HG02840 (cell line): ENCODE measurements around the gene EEF1E1.
A peak's percentile ranks its signal among the peaks of the same experiment; 100 is the strongest.

ENCODE experiments used
- ATAC-seq: cut with Tn5 transposase; IDR thresholded peaks from one replicate; pipeline ENCODE4 v1.9.1; 2021; ENCODE audit warnings: mild to moderate bottlenecking, moderate library complexity, moderate number of reproducible peaks; ENCODE audit not compliant: unreplicated experiment, low FRiP score

Gene EEF1E1

DNA sequence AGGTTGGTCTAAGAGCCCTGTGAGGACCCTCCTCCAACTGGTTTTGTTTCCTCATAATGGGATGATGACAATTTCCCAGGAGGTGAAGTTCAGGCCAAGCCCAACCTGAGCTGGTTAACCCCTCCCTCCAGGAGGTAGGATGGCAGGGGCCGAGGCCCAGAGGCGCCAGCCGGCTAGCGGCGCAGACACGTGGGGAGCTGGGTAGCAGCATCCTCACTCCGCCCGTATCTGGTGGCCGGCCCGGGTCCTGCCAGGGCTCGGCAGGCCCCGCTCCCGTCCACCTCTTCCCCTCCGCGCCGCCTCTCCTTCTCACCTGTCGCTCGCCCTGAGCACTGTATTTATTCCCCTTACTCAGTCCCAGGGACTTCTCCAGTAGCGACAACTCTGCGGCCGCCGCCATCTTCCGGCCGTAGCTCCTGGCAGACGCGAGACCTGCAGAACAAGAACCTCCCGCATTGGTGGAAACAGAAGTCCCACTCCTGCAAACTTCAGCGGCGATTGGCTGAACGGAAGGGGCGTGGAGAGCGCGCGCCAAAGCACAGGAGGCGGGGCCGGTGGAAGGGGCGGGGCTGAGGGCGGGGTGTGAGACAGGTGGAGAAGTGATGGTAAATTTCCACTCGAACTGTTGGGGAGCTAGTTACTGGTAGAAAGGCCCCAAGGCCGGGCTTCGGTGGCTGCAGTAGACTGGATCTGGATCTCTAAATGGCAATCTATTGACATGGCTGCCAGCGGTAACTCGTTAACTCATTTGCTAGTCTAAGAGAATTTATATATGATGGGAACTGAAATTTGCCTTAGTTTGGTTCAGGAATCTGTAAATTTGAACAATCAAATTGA, at the start of gene EEF1E1:
Gene EEF1E1 (minus strand): TSS at position 427 of the 837 bp plus-strand sequence. CDS start 27 bp downstream, at position 400.
- ATAC-seq, result peak; percentile 100

DNA sequence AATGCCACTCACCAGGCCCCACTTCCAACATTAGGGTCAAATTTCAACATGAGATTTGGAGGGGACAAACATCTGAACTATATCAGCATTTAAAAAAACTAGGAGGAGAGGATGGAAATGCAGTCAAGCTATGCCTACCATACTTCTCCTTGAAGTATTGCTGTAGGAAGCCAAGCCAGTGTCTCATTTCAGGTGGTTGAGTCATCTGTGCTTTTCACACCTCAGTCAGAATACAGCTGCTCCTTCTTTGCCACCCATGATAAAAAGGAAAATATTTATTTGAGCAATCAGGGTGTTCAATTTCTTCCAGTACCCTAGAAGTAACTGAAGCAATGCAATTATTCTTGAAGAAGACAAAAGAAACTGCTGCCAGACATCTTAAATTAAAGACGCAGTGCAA, 47.0 kb upstream of the EEF1E1 start:
- ATAC-seq, result no peak

DNA sequence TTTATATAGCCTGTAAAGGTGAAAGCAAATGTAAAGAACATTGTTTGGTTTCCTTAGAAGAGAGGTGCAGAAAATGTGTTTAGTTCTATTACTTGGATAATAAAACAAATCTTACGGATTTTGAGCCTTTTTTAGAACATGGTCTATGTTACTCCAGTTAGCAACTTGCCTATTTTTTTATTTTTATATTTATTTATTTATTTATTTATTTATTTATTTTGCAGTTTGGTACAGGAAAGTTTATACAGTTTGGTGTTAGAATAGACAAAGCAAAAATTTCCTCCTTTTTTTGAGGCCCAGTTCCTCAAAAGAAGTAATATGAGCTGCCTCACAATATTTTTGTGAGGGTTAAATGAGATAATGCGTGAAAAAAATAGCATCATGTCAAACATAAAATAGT, 41.6 kb upstream of the EEF1E1 start:
- ATAC-seq, result no peak

DNA sequence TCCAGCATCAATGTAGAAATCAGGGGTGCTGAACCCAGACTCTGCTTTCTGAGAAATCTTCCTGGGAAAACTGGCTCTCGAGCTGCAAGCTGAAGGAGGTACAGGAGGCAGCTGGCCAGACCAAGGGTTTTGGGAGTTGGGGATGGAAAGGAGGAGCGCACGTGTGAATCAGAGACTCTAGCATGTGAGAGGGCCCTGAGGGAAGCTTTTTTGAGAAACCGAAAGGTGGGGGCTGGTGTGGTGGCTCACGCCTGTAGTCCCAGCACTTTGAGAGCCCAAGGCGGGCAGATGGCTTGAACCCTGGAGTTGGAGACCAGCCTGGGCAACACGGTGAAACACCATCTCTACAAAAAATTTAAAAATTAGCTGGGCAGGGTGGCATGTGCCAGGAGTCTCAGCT, 37.1 kb upstream of the EEF1E1 start:
- no peak for ATAC-seq

DNA sequence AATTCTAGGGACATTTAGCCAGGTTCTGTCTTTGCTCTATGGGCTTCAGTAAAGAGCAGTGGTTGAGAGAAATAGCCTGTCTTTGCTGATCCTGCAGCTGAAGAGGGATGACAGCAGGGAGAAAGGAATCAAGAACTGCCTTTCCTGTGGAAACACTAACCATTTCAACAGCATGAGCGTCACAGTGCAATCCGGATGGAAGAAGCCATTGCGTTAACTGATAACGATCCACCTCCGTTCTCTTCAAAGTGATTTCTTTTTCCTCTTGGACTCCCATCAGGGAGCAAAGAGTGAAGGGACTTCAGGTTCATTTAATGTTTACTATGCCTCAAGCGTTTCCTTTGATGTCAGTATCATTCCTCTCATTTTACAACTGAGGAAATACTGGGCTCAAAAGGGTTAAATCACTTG, 35.2 kb upstream of the EEF1E1 start:
- ATAC-seq, result no peak

DNA sequence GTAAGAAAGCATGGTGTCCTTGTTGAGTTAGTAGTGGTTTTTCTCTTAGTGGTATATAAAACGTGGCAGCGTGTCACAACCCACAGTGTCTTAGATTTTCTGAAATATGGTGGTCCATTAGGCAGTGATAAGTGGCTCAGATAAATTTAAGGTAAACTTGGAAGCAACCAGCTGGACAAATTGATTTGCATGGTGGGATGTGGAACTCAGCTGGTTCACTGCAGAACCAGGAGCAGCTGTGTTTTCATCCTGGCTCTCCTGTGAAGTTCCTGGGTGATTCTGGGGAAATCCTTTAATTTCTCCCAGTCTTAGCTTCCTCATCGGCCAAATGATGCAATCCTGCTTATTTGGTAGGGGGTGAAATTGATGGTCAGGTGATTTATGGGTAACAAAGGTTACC, 32.9 kb upstream of the EEF1E1 start:
- ATAC-seq, result no peak

DNA sequence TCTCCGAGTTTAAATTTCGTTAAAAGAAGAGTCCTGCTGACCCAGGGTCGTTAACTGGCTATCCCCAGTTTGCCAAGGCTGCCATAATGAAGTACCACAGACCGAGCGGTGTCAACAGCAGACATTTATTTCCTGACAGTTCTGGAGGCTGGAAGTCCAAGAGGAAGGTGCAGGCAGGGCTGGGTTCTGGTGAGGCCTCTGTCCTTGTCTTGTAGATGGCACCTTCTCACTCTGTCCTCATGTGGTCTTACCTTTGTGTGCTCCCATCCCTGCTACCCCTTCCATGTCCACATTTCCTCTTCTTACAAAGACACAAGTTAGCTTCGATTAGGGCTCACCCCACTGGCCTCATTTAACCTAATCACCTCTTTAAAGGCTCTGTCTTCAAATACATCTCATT, 29.8 kb upstream of the EEF1E1 start:
- no peak for ATAC-seq

DNA sequence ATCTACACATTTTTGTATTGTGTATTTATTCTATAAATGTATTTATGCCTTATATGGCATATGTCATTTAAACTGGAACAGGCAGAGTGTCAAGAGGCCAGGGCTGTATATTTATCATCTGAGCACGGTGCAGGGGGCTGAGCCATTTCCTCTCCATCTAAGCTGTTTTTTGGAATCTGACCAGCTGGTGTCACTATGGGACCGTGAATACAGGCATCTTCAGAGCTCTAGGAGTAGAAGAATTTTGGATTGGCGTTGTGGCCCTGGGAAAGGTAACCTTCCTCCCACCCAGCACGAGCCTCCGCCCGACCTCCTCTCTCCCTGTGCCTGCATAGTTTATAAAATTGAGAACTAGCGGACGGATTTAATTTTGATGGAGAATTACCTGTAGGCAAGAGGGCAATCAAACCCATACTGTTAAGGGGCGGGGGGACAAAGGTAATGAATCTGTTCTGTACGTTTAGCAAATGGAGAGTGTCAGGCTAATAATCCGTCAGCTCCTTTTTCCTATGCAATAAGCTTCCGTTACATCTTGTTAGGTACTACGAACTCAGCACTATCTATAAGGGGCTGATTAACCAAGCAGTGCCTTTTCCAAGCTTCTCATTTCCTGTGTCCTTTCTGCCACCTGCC, 29.0 kb upstream of the EEF1E1 start:
- no peak for ATAC-seq

DNA sequence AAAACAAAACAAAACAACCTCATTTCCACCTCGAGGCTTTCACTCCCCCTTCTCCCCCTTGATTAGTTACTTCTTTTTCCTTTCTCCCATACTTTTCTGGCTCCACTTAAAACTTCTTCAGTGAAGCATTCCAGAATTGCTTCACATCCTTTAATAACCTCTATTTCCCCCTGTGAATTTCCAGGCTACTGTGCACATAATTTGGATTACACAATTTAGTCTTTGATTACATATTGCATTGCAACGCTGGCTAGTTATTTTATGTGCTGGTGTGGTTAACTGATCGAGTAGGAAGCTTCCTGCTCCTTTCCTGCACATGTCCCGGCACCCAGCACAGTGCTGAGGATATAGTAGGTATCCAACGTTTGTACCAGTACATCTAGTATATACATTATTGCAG, 28.1 kb upstream of the EEF1E1 start:
- no peak for ATAC-seq

DNA sequence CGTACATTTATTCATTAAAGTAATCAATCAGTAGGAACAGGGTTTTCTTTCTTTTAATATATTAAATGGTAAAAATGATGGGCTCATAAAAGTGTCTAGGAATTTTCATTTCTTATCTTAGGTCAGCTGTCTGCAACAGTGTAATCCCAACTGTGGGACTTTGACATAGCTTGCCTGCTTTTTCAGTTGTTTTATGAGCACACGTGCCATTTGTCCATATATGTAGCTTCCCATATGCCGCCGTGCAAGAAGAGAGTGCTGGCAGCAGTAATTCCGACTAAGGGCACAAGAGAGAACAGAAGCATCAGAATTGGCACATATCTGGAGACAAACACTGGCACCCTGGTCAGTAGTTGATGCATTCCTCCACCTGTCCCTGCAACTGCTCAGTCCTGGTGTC, 20.9 kb upstream of the EEF1E1 start:
- ATAC-seq, result no peak

DNA sequence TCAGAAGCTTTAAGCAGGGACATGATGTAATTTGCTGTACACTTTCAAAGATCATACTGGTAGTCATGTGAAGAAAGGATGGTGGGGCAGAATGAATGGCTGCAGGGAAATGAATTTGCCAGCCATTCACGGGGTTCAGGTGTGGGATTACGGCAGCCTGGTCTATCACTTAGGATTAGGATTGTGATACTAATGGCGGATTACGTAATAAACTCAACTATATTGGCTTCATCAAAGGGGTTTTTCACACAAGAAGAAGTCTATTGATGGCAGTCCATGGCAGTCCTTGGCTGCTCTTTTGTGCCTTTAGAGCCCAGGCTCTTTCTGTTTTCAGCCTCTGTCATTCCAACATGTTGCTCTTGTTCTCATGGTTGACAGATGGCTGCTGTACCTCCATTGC, 12.6 kb upstream of the EEF1E1 start:
- ATAC-seq, result no peak

DNA sequence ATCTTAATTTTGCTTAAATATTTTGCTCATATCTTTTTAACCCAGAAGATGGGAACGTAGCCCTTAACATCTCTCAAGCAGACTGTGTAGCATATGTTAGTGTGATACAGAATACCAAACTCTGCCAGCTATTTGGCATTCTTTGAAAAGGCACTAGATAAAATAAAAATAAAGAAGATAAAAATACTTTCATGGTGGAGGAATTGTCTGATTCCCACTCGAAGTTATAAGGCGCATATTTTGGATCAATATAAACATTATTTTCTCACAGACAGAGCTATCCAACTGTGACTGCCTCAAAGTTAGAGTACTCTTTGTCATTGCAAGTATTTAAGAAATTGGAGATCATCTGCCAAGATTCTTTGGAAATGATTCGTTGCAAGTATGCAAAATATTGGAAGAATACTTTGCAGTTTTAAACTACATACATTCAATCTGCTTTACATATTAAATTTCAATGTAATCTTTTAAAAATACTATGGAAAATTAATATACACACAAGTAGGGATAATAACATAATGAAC, 10.8 kb upstream of the EEF1E1 start:
- ATAC-seq, result no peak

DNA sequence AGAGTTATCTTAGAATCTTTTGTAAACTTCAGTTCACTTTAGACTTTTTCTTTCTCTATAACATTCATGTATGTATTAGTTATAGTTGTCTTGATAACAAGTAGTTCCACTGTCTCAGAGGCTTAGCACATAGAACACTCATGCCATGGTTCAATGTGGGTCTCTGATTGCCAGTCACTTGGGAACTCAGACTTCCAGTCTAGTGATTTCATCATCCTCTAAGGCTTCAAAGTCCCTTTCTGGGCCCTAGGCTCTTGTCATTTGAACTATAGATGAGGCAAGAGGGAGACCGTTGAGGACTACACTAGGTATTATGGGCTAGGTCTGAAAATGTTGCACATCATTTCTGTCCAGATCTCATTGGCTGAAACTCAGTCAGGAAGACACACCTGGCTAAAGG, 8.4 kb upstream of the EEF1E1 start:
- ATAC-seq, result no peak

DNA sequence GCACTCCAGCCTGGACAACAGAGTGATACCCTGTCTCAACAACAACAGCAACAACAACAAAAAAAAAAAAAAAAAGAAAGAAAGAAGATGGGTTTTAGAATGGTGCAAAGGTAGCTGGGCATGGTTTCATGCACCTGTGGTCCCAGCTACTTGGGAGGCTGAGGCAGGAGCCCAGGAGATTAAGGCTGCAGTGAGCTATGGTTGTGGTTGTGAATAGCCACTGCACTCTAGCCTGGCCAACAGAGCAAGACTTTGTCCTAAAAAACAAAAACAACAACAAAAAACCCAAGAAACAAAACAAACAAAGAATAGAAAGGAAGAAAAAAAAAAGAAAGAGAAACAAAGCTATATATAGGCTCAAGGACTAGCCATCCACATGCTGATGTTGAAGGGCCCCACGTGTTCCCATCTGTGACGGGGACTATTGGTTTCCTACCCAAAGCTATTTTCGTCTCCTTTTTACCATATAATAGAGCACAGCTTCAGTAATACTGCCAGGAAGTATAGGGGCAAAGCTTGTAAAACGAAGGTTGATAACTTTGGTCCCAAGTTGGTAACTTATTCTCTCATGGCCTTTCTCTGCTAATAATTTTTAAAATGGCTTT, 7.9 kb upstream of the EEF1E1 start:
- ATAC-seq, result peak; percentile 54

DNA sequence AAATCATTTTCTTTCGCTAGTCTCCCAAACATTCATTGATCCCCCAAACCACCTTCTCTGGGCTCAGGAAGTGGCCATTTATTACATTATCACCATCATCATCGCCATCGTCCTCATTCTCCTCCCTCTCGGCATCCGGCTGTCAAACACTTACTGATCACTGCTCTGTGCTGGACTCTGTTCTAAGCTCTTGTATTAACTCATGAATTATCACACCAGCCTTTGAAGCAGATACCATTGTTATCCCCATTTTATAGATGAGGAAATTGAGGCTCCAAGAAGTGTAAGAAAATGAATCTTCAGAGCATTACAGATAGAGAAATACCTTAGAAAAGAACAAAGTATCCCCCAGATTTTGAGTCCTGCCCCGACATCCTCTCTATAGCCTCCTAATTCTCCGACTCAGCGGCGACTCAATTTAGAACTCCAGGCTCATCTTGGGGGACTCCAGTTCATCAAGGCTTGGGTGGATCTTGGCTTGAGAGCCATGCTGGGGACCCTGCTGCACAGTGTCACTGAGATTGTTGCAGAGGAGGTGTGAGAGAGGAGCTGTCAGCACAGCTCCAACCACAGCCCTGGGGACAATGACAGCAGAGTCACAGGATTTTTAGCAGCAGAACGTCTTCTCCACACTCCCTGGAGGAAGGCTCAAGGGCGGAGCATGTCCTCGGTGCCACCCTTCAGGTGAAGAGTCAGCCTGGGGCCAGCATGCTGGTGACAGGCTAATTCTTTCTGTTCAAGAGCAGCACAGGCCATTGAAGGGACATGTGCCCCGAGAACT, 6.6 kb upstream of the EEF1E1 start:
- no peak for ATAC-seq

DNA sequence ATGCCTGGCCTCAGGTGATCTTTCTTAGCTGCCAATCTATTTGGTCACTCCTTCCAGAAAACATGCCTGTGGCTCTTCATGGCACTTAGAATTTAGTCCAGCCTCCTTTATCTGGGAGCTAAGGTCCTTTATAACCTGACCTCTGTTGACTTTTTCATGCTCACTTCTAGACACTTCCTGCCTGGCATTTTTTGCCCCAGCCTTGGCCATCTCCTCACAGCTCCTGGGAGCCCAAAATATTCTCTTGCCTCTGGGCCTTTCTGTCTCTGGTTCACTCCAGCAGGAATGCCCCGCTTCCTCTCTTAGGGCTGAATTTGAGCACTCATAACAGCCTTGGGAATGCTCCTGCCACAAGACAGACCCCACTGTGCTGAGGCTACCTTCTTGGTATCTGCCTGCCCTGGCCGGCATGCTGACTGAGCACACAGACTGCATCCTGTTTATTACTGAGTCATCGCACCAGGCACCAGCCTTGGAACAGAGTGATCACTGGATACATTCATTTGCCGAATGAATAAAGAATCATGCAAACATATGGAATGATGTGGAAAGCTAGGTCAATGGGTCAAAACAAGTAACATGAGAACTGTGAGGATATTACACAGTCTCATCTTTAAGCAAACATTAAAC, 5.8 kb upstream of the EEF1E1 start:
- ATAC-seq, result no peak

DNA sequence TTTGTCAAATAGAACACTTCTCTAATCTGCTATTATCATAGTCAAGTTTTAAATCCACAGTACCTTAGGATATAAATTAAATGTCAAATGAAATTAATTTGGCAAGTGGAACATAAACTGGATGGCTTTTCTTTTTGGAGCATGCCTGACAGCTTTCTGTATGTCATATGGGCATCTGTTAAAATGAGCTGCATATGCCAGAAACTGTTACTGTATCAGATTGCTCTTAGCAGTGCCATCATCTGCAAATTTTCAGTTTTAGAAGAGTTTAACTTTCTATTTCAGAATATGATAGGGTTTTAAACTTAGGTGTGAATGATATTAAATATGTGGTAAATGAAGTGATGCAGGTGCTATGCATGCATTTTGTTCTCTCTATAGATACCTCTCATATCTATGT, 3.4 kb upstream of the EEF1E1 start:
- ATAC-seq, result no peak

DNA sequence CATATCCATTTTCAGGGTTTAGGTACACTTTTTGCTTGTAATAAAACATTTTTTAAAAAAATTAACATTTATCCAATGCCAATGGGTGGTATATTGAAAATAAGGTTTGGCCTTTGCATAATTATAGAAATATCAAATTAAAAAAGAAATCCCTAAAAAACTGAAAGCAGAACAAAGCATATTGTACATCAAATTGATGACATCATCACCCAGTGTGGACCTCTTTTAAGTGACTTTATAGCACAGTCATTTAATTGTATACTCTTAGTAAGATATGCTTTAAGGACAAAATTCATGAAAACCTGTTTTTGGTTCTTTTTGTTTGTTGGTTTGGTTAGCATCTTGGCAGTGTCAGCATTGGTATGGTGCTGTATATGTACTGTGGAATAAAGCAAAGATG, 1.4 kb upstream of the EEF1E1 start:
- no peak for ATAC-seq

DNA sequence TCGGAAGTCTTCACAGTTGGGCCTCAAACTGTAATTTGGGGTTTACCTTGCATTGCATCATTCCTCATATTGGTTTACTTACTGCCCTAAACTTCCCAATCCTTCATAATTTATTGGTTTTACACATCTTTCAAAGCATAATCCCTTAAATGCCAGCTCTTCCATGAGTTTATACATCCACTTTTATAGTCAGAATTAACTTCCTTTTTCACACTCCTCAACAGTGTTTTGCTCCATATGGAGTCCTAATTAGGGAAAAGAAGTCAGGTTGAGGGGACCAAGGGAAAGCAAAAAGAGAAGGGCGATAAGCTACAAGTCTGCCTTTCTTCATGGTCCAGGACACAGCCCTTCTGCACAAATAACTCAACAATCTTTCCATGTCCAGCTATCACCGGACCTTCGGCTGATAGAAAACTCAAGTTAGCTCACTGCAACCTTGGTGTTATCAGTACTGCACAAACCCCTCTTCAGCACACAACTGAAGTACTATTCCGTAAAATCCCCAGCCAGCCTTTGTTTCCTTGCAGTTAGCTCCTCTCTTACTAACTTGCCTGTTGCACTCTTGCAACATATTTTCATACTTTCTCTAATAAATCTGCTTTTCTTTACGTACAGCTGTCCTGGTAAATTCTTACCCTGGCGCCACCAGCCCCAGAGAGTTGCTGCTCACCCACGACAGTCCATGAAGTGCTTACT, 2.0 kb downstream of the EEF1E1 start:
- ATAC-seq, result no peak

DNA sequence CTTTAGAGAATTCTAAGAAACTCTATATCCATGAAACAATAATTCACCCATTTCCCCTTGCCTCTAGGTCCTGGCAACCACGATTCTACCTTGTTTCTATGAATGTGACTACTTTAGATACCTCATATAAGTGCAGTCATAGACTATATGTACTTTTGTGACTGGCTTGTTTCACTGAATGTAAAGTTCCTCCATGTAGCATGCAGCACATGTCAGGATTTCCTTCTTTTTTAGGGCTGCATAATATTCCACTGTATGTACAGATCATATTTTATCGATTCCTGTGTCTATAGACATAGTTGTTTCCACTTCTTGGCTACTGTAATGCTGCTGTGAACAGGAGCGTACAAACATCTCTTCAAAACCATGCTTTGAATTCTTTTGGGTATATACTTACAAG, 11.7 kb downstream of the EEF1E1 start:
- ATAC-seq, result no peak
